ENCODE measurements around the gene NDUFS7.

- TF ChIP-seq CTCF (conservative IDR thresholded peaks at IDR 0.05 in 1 of 2, IDR thresholded peaks at IDR 0.05 in 1 of 2; ENCODE audit: extremely low read depth in 1 of 2, insufficient read depth in 1 of 2, low read depth in 1 of 2, low read length in 2 of 2) (no peak), EZH2 (IDR thresholded peaks at IDR 0.05; ENCODE audit: borderline replicate concordance, low read length) (no peak)
These were observed 10.0 kb upstream of the NDUFS7 start for GRCh38 chr19:1373534-1374249.

Data from mammary epithelial cell (primary cell).